Measurements from ENCODE around the gene SHLD3. TPM values are rescaled to one million over a fixed set of nuclear protein-coding genes. Genes with fewer than 3 reads are reported as not detected.

The SHLD3 gene
- total RNA-seq, 1 donor from 2014 or later = 2.7 TPM

DNA sequence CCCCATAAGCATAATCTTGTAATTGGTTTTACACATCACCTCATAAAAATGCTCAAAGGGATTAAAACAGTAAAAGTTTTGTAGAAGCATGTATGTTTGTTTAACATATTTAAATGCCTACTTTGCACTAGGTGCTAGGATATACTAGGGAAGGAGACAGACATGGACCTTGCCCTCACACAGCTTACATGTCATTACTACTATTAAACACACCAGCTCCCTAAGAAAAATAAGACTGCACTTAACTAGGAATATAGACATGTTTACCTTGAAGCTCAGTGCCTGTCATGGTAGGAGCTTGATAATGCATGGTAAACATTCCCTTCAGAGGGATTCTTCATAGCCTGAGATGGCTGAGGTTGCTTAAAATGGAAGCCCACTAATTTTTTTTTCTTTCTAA lies 6.2 kb downstream of the SHLD3 start:
- FAIRE-seq (no peak), DNase-seq (ENCODE audit: low read depth) (no peak)
- no peaks in the 10 kb centered on the region for H3K27me3 Mint-ChIP-seq (ENCODE audit: low read depth, unreplicated experiment)
- no peaks in the 10 kb centered on the region for H3K9me3 ChIP-seq (ENCODE audit: insufficient read depth, low read depth, low read length)
- no peak overlapping the region for H3K27ac Mint-ChIP-seq (ENCODE audit: unreplicated experiment)
- H4K20me1 ChIP-seq (ENCODE audit: insufficient read depth, low read length) = peaks cover 10% of the 10 kb centered on the region
- no peak for TF ChIP-seq CTCF (IDR thresholded peaks at IDR 0.05; ENCODE audit: insufficient read depth, low read depth, low read length)
- TF ChIP-seq EZH2 (IDR thresholded peaks at IDR 0.05; ENCODE audit: insufficient read depth, low read length) = no peak
- H3K36me3 Mint-ChIP-seq (ENCODE audit: low read depth, unreplicated experiment) = peaks cover 5% of the 10 kb centered on the region
- H3K4me3 Mint-ChIP-seq (ENCODE audit: unreplicated experiment) = no peak overlapping the region
- H3K4me1 Mint-ChIP-seq (ENCODE audit: low read depth, unreplicated experiment) = no peaks in the 10 kb centered on the region
- no peak overlapping the region for H3K9ac ChIP-seq (ENCODE audit: low read length)
- no peak overlapping the region for H2AFZ ChIP-seq (ENCODE audit: low read depth, low read length)
- H3K27me3 ChIP-seq (ENCODE audit: insufficient read depth, low read length) = no peaks in the 10 kb centered on the region
- H3K4me2 ChIP-seq (ENCODE audit: low read length) = no peak overlapping the region
- H3K36me3 ChIP-seq (ENCODE audit: insufficient read depth, low read length) = peaks cover 11% of the 10 kb centered on the region
- H3K27ac ChIP-seq (ENCODE audit: low read depth, low read length) = no peak overlapping the region
- peaks cover 66% of the 10 kb centered on the region for H3K79me2 ChIP-seq (ENCODE audit: insufficient read depth, low read length)
- no peak overlapping the region for H3K4me3 ChIP-seq (ENCODE audit: insufficient read depth, low read depth, low read length)
- H3K4me1 ChIP-seq (ENCODE audit: insufficient read depth, low read length) = peaks cover 2% of the 10 kb centered on the region
- H3K9me3 Mint-ChIP-seq (ENCODE audit: unreplicated experiment) = no peaks in the 10 kb centered on the region

DNA sequence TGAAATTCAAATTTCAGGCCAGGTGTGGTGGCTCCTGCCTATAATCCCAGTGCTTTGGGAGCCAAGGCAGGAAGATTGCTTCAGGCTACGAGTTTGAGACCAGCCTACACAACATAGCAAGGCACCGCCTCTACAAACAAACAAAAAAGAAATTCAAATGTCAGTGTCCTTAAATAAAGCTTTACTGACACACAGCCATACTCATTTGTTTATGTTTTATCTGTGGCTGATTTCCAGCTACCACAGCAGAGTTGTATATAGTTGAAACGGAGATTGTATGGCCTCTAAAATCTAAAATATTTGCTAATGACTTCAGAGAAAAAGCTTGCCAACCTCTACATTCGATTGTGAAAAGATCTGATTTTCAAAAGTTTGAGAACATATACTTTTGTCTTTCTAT lies 15.4 kb downstream of the SHLD3 start:
- Mint-ChIP-seq H3K36me3 (ENCODE audit: low read depth, unreplicated experiment) (peaks cover 12% of the 10 kb centered on the region), H3K27me3 (ENCODE audit: low read depth, unreplicated experiment) (no peaks in the 10 kb centered on the region), H3K9me3 (ENCODE audit: unreplicated experiment) (no peaks in the 10 kb centered on the region), H3K27ac (ENCODE audit: unreplicated experiment) (no peak overlapping the region), H3K4me3 (ENCODE audit: unreplicated experiment) (no peak overlapping the region), H3K4me1 (ENCODE audit: low read depth, unreplicated experiment) (no peaks in the 10 kb centered on the region)
- Histone ChIP-seq H3K9me3 (ENCODE audit: insufficient read depth, low read depth, low read length) (no peaks in the 10 kb centered on the region), H3K4me3 (ENCODE audit: insufficient read depth, low read depth, low read length) (no peak overlapping the region), H4K20me1 (ENCODE audit: insufficient read depth, low read length) (no peaks in the 10 kb centered on the region), H2AFZ (ENCODE audit: low read depth, low read length) (no peak overlapping the region), H3K79me2 (ENCODE audit: insufficient read depth, low read length) (no peaks in the 10 kb centered on the region), H3K4me2 (ENCODE audit: low read length) (no peak overlapping the region), H3K9ac (ENCODE audit: low read length) (no peak overlapping the region), H3K27me3 (ENCODE audit: insufficient read depth, low read length) (no peaks in the 10 kb centered on the region), H3K36me3 (ENCODE audit: insufficient read depth, low read length) (peaks cover 10% of the 10 kb centered on the region), H3K4me1 (ENCODE audit: insufficient read depth, low read length) (no peaks in the 10 kb centered on the region), H3K27ac (ENCODE audit: low read depth, low read length) (no peak overlapping the region)
- TF ChIP-seq CTCF (IDR thresholded peaks at IDR 0.05; ENCODE audit: insufficient read depth, low read depth, low read length) (no peak), EZH2 (IDR thresholded peaks at IDR 0.05; ENCODE audit: insufficient read depth, low read length) (no peak)
- FAIRE-seq = no peak
- DNase-seq (ENCODE audit: low read depth) = no peak

DNA sequence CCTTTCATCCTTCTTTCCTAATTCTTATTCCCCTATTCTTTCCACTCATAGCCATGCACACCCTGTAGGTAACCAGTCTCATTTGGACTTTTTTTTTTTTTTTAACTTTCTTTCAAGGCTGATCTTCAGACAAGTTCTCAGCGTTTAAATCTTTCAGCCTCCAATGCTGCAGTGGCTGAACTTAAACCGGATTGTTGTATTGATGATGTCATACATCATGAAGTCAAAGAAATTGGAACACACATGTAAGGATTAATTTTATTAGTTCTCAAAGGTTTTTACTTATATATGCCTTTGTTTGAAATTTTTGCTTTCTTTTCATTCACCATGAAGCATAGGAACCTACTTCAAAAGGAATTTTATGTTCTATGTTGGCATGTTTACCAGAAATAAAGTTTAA lies 22.1 kb downstream of the SHLD3 start:
- TF ChIP-seq EZH2 (IDR thresholded peaks at IDR 0.05; ENCODE audit: insufficient read depth, low read length) (no peak), CTCF (IDR thresholded peaks at IDR 0.05; ENCODE audit: insufficient read depth, low read depth, low read length) (no peak)

More for the DNA sequence above, 22.1 kb downstream of the SHLD3 start:
- Histone ChIP-seq H2AFZ (ENCODE audit: low read depth, low read length) (no peak overlapping the region), H3K4me2 (ENCODE audit: low read length) (no peak overlapping the region), H3K4me3 (ENCODE audit: insufficient read depth, low read depth, low read length) (no peak overlapping the region), H3K79me2 (ENCODE audit: insufficient read depth, low read length) (no peaks in the 10 kb centered on the region), H3K27me3 (ENCODE audit: insufficient read depth, low read length) (no peaks in the 10 kb centered on the region), H3K4me1 (ENCODE audit: insufficient read depth, low read length) (no peaks in the 10 kb centered on the region), H3K9ac (ENCODE audit: low read length) (no peak overlapping the region), H3K27ac (ENCODE audit: low read depth, low read length) (no peak overlapping the region), H4K20me1 (ENCODE audit: insufficient read depth, low read length) (no peaks in the 10 kb centered on the region), H3K36me3 (ENCODE audit: insufficient read depth, low read length) (peaks cover 6% of the 10 kb centered on the region), H3K9me3 (ENCODE audit: insufficient read depth, low read depth, low read length) (no peaks in the 10 kb centered on the region)
- H3K4me3 Mint-ChIP-seq (ENCODE audit: unreplicated experiment) = no peak overlapping the region
- H3K4me1 Mint-ChIP-seq (ENCODE audit: low read depth, unreplicated experiment) = no peaks in the 10 kb centered on the region
- no peaks in the 10 kb centered on the region for H3K36me3 Mint-ChIP-seq (ENCODE audit: low read depth, unreplicated experiment)
- no peaks in the 10 kb centered on the region for H3K9me3 Mint-ChIP-seq (ENCODE audit: unreplicated experiment)
- DNase-seq (ENCODE audit: low read depth) = no peak
- H3K27me3 Mint-ChIP-seq (ENCODE audit: low read depth, unreplicated experiment) = no peaks in the 10 kb centered on the region
- H3K27ac Mint-ChIP-seq (ENCODE audit: unreplicated experiment) = no peak overlapping the region
- FAIRE-seq = no peak

Measured in astrocyte (in vitro differentiated cells and primary cell).